Activated T-cell treated with anti-CD3 and anti-CD28 coated beads, Interleukin-2, amount 50 U/mL, for 72 hours (primary cell): Measurements from ENCODE around the gene UMAD1. TPM values are rescaled to one million over a fixed set of nuclear protein-coding genes. Genes with fewer than 3 reads are reported as not detected.

Experiments used
- ATAC-seq, 2 donors: fragments of 150-1000 bp; cut with Tn5 transposase; replicated peaks in 1 of 2; 2 replicates each; pipeline ENCODE4 v1.10.0; 2021; ENCODE audit warnings: moderate library complexity in 2 of 2, mild to moderate bottlenecking in 1 of 2
- DNase-seq, 2 donors: peaks; one replicate each; pipeline ENCODE4 v3.0.0; 2021 to 2022; ENCODE audit warnings: mixed read lengths in 1 of 2
- H3K27ac Mint-ChIP-seq: one replicate; pipeline ENCODE4 v1.8.0; 2022; ENCODE audit warnings: mild to moderate bottlenecking, moderate library complexity, mixed read lengths
- H3K27me3 Mint-ChIP-seq: one replicate; pipeline ENCODE4 v1.8.0; 2022; ENCODE audit warnings: low read depth, mixed read lengths
- H3K36me3 Mint-ChIP-seq, 2 donors: one replicate each; pipeline ENCODE4 v1.8.0; 2022; ENCODE audit warnings: mixed read lengths in 2 of 2, mild to moderate bottlenecking in 1 of 2; ENCODE audit not compliant: insufficient read depth in 2 of 2
- H3K4me1 Mint-ChIP-seq: one replicate; pipeline ENCODE4 v1.8.0; 2022; ENCODE audit warnings: low read depth, mixed read lengths
- H3K4me3 Mint-ChIP-seq, 2 donors: one replicate each; pipeline ENCODE4 v1.8.0; 2022; ENCODE audit warnings: mild to moderate bottlenecking in 2 of 2, mixed read lengths in 2 of 2, moderate library complexity in 2 of 2
- H3K9me3 Mint-ChIP-seq, 2 donors: one replicate each; pipeline ENCODE4 v1.8.0; 2022; ENCODE audit warnings: mixed read lengths in 2 of 2
- total RNA-seq, 2 donors: library from RNA; stranded (reverse); gene quantifications; one replicate each; pipeline ENCODE4 v1.2.3, GENCODE V29; 2022

Gene UMAD1
- total RNA-seq, 2 donors from 2014 or later = 23.7 to 31.4 TPM

DNA sequence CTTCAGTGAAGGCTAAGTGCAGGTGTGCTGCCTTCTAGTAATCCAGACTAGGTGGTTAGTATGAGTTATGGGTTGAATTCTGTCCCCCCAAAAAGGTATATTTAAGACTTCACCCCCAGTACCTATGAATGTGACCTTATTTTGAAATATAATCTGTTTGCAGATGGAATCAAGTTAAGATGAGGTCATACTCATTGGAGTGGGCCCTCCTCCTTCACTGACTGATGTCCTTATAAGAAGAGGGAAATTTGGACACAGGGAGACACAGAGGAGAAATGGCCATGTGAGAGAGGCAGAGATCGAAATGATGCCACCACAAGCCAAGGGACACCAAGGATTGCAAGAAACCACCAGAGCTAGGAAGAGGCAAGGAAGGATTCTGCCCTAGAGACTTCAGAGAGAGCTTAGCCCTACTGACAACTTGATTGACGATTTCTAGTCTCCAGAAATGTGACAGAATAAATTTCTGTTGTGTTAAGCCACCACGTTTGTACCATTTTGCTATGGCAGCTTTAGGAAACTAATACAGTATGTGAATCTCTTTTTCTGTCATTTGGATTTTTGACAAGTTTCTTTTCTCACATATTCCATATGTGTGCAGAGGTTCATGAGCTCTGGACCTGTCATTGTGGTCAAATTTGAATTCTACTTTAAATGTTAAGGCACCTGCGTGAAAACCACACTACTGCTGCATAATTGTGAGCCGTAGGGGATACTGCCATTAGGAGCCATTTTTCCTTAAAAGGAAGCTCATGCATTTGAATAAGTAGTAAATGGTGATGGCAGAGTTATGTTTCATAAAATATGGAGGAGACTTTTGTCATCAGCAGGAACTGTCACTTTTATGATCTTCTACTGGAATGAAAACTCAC is 80.4 kb downstream of the UMAD1 start:
- Mint-ChIP-seq H3K4me1 (peaks cover 37% of the 10 kb centered on the region), H3K36me3 (peaks cover 2% of the 10 kb centered on the region in 2 donors), H3K27me3 (no peaks in the 10 kb centered on the region), H3K27ac (no peak overlapping the region), H3K9me3 (peaks cover 0 to 2% of the 10 kb centered on the region in 2 donors), H3K4me3 (no peak overlapping the region)
- no peak for DNase-seq
- no peak for ATAC-seq

DNA sequence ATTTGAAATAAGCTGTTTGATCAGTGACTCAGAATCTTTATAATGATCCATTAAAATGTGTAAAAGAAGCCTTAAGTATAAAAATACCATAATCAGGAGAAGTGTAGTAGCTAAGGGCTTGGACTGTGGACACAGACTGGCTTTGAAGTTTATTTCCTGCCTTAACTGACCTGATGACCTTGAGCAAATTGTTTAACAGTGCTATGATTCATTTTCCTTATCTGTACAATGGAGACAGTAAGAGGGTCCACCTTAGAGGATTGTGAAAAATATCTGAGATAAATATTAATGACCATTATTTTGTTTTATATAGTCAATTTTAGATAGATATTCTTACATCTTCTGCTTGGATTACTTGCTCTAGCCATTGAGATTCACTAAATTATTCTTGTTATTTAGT is 91.2 kb downstream of the UMAD1 start:
- ATAC-seq (no peak), DNase-seq (no peak)
- no peak overlapping the region for H3K27ac Mint-ChIP-seq
- no peaks in the 10 kb centered on the region for H3K9me3 Mint-ChIP-seq
- no peaks in the 10 kb centered on the region for H3K4me1 Mint-ChIP-seq
- H3K27me3 Mint-ChIP-seq = no peaks in the 10 kb centered on the region
- no peaks in the 10 kb centered on the region for H3K36me3 Mint-ChIP-seq
- no peak overlapping the region for H3K4me3 Mint-ChIP-seq

DNA sequence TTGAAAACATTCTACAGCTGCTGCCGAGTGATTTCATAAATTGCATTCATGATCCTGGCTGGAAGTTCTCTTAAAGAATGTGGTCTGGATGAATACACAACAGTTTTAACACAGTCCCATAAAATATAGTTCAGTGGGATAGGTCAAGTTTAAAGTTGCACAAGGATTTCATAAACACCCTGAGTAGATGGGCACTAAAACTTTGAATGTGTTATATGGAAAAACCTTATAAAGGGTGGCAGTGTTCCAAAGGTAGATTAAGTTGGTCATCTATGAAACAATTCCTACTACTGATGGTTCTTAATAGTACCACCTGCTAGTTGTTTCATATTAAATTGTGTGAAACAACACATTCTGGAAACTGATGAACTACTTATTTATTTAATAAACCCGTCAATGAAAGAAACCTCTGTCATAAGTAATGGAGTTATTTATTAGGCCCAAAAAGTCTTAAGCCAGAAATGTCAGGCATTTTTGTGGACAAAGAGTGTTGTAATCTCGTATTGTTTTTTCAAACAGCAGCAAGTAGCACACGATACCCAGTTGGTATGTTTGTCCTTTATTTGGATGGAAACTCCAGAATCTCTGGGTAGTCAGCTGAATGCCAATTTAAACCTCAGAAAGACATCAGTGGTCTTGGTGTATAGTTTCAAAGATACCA is 92.2 kb downstream of the UMAD1 start:
- Mint-ChIP-seq H3K36me3 (no peaks in the 10 kb centered on the region), H3K4me1 (no peaks in the 10 kb centered on the region), H3K9me3 (no peaks in the 10 kb centered on the region), H3K27me3 (no peaks in the 10 kb centered on the region), H3K27ac (no peak overlapping the region), H3K4me3 (no peak overlapping the region)
- ATAC-seq (no peak), DNase-seq (no peak)

DNA sequence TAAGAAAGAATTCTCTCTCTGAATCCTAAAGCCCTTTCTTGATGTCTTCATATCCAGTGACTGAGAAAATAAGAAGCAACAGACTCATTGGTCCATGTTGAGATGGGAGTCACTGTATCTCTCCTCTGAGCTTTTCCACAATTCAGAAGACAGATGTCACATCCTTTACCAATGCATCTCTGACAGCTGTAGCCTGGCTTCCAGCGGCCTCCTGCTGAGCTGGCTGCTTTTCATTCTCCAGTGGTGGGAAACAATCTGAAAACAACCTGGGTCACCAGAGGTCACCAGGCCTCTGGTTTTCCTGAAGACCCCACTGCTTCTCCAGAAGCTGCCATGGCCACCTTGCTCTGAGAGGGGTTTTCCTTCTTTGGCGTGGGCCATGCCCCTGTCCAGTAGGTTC is 96.1 kb downstream of the UMAD1 start:
- no peaks in the 10 kb centered on the region for H3K36me3 Mint-ChIP-seq
- H3K9me3 Mint-ChIP-seq = no peaks in the 10 kb centered on the region
- no peak for ATAC-seq

DNA sequence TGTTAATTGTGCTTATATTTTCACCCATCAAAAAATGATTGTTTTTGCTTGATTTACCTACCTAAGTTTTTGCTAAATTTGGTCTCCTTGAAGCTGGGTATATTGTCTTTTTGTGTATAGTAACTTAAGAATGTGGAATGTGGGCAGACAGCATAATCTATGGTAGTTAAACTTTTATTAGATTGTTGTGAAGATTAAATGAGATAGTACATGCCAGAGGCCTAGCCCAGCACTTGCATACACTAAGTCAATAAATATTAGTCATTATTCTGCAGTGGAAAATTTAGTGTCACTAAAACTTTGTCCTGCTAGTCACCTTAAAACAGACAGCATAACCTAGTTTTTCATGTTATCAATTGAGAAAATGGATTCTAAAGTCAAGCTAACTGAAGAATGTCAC is 97.1 kb downstream of the UMAD1 start:
- ATAC-seq (no peak), DNase-seq (no peak)
- Mint-ChIP-seq H3K4me3 (no peak overlapping the region), H3K27me3 (no peaks in the 10 kb centered on the region), H3K9me3 (no peaks in the 10 kb centered on the region), H3K27ac (no peak overlapping the region), H3K36me3 (no peaks in the 10 kb centered on the region), H3K4me1 (peaks cover 5% of the 10 kb centered on the region)

More for the DNA sequence above, 96.1 kb downstream of the UMAD1 start:
- Mint-ChIP-seq H3K4me1 (peaks cover 5% of the 10 kb centered on the region), H3K27me3 (no peaks in the 10 kb centered on the region), H3K4me3 (no peak overlapping the region), H3K27ac (no peak overlapping the region)
- no peak for DNase-seq

DNA sequence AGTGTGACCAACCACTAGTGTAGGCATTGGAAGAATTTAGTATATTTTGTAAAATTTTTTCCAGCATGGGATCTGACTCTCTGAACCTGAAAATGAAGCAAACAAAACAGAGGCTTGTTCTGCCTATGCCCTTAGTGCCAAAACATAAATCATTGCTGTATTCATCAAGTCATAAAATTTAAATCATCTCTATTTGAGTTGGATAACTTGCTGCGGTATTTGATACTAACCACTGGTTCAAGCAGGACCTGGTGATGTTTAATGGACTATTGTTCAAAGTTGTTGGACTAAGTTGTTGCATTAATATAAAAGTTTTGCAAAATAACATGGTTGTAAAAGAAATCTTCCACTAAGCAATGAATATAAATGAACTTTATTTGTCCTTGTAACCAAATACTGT is 97.6 kb downstream of the UMAD1 start:
- DNase-seq (no peak), ATAC-seq (no peak)
- Mint-ChIP-seq H3K9me3 (no peaks in the 10 kb centered on the region), H3K36me3 (no peaks in the 10 kb centered on the region), H3K27ac (no peak overlapping the region), H3K27me3 (no peaks in the 10 kb centered on the region), H3K4me1 (peaks cover 5% of the 10 kb centered on the region), H3K4me3 (no peak overlapping the region)

DNA sequence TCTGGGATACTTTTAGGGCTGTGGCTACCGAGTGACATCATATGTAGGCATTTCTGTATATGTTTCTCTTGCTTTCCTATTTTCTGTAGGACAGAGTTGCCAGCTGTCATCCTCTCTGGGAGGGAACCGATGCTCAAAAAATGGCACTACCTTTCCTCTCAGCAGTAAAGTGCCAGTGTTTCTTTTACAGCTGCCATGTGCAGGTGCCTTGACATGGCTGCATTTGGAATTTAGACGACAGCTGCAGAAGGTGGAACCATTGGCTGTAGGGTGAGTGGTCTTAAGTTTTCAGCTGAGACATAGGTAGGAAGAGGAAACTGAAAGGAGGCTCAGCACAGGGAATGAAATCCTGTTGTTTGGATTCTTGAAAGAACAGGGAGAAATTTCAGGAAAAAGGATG is 98.1 kb downstream of the UMAD1 start:
- H3K27ac Mint-ChIP-seq = no peak overlapping the region
- DNase-seq (no peak), ATAC-seq (no peak)
- no peaks in the 10 kb centered on the region for H3K27me3 Mint-ChIP-seq
- no peak overlapping the region for H3K4me3 Mint-ChIP-seq
- H3K36me3 Mint-ChIP-seq = no peaks in the 10 kb centered on the region
- H3K4me1 Mint-ChIP-seq = peaks cover 5% of the 10 kb centered on the region
- H3K9me3 Mint-ChIP-seq = no peaks in the 10 kb centered on the region

DNA sequence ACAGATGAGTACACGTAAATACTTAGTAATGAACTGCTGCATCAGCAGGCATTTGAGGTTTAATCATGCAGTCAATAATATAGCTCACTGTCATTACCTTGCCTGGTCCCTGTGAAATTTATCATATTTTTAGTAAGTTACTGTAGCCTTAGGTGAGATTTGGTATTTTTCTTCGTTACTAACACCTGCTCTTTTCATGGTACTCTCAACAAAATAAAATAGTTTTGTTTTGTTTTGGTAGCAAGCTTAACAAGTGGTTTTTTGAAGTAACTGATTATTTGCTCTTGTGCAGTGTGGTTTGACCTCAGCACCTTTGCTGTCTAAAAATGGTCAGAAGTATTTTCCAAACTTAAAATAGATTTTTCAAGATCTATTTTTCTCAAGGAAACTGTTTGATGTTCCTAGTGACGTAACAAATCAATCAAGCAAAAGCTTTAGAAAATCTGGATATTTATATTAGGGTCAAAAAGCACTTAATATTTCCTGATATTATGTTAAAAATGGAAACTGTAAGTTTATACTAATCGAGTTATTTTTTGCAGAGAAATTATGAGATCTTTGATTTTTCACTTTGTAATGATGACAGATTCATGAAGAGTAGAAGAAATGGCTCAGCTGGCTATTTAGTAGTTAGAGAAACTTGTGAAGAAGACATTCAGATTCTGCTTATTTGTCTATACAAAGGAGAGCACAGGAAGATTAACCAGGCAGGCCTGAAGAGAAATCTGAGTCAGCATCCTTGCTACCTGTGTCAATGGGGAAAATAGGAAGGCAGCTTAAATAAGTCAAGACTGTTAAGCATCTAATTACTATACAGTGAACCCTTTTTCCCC is 98.9 kb downstream of the UMAD1 start:
- Mint-ChIP-seq H3K9me3 (no peaks in the 10 kb centered on the region), H3K27ac (no peak overlapping the region), H3K4me1 (peaks cover 5% of the 10 kb centered on the region), H3K36me3 (no peaks in the 10 kb centered on the region), H3K4me3 (no peak overlapping the region), H3K27me3 (no peaks in the 10 kb centered on the region)
- DNase-seq (no peak), ATAC-seq (no peak)

DNA sequence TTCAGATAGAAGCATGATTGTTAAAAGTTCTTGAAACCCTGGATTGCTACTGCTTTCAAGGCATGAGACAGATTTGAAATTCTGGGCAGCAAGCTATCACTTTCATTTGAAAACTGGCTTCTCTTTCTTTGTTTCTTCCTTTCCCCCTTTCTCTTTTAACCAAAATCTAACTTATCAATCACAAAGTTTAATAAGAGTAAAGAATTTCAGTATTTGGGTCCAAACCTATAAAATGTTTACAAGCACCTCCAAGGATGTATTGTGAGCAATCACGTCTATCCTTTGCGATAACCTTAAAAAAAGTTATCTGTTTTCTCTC is 99.4 kb downstream of the UMAD1 start:
- Mint-ChIP-seq H3K27ac (peak overlapping the region; percentile 34), H3K4me1 (peaks cover 5% of the 10 kb centered on the region), H3K27me3 (no peaks in the 10 kb centered on the region), H3K4me3 (no peak overlapping the region), H3K9me3 (no peaks in the 10 kb centered on the region), H3K36me3 (no peaks in the 10 kb centered on the region)
- no peak for DNase-seq
- no peak for ATAC-seq

DNA sequence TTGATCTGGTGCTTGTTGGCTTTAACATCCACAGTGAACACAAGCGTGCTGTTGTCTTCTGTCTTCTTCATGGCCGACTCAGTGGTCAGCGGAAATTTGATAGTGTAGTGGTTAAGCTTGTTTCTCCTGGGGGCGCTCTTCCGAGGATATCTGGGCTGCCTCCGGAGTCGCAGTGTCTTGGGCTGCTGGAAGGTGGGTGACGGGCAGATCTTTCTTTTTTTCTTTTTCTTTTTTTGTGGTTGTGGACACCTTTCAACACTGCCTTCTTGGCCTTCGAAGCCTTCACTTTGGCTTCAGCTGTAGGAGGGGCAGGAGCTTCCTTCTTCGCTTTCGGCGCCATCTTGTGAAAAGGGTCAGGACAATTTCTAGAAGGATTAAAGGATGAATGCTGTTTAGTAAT is 101.7 kb downstream of the UMAD1 start:
- no peaks in the 10 kb centered on the region for H3K36me3 Mint-ChIP-seq
- H3K4me3 Mint-ChIP-seq = no peak overlapping the region
- no peaks in the 10 kb centered on the region for H3K27me3 Mint-ChIP-seq
- no peaks in the 10 kb centered on the region for H3K9me3 Mint-ChIP-seq
- DNase-seq (no peak), ATAC-seq (no peak)
- no peak overlapping the region for H3K27ac Mint-ChIP-seq
- H3K4me1 Mint-ChIP-seq = peaks cover 5% of the 10 kb centered on the region

DNA sequence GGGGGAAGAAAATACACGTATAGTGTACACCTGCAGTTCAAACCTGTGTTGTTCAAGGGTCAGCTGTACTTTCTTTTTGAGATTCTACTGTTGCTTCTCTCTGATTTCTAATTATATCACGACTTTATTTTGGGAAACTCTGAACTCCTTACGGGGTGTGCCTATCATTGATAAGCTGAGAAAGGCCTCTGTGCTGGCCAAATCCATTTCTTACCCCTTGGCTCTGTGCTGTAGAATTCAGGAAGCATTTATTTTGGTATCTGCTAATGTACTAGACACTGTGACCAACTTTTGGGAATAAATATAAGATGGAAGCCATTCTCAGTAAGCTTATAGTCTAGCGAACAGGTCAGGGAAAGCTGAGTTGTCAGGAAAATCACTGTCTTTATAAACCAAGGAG is 104.7 kb downstream of the UMAD1 start:
- Mint-ChIP-seq H3K9me3 (no peaks in the 10 kb centered on the region), H3K4me1 (no peaks in the 10 kb centered on the region), H3K4me3 (no peak overlapping the region), H3K36me3 (no peaks in the 10 kb centered on the region), H3K27me3 (no peaks in the 10 kb centered on the region), H3K27ac (no peak overlapping the region)
- no peak for ATAC-seq
- DNase-seq = no peak

DNA sequence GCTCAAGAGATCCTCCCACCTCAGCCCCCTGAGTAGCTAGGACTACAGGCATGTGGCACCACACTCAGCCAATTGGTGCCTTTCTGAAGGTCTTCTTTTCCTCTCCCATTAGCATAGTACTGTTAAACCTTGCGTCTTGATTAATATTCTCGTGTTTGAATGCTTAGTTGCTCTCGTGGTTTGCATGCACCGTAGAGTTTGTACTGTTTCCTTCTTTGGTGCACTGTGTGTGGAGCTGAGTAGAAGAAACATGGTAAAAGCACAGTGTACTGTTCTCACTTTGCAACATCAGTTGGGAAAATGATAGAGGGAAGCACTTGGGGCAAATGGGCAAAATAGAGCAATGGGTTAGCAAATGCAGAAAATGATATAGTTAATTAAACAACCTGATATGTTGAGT is 105.4 kb downstream of the UMAD1 start:
- DNase-seq (no peak), ATAC-seq (no peak)
- Mint-ChIP-seq H3K4me1 (peaks cover 6% of the 10 kb centered on the region), H3K4me3 (no peak overlapping the region), H3K9me3 (no peaks in the 10 kb centered on the region), H3K27ac (no peak overlapping the region), H3K36me3 (no peaks in the 10 kb centered on the region), H3K27me3 (no peaks in the 10 kb centered on the region)

DNA sequence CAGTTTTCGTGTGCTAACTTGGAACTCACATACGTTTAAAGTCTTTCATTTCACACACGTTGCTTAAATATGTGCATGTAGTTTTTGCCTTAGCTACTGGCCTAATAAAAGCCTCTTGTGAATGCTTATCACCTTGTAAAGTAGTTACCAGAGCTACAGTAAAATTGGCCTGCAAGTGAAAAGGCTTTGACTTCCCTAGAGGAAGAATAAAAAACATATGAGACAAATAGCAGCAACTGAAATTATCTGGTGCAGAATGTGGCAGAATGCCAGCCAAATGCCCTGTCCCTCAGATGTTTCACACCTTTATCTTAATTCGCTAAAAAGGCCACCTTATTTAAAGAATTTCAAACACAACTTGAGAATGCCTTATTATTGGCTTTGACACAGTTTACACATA is 105.9 kb downstream of the UMAD1 start:
- Mint-ChIP-seq H3K36me3 (no peaks in the 10 kb centered on the region), H3K27me3 (no peaks in the 10 kb centered on the region), H3K27ac (no peak overlapping the region), H3K4me3 (no peak overlapping the region), H3K9me3 (no peaks in the 10 kb centered on the region), H3K4me1 (peaks cover 6% of the 10 kb centered on the region)
- ATAC-seq (no peak), DNase-seq (no peak)
